GM21737 (cell line): Measurements from ENCODE around the gene PRUNE2.

Source experiments
- ATAC-seq: cut with Tn5 transposase; IDR thresholded peaks from one replicate; pipeline ENCODE4 v1.9.1; 2021; ENCODE audit warnings: mild to moderate bottlenecking, moderate library complexity; ENCODE audit not compliant: unreplicated experiment

The PRUNE2 gene

DNA sequence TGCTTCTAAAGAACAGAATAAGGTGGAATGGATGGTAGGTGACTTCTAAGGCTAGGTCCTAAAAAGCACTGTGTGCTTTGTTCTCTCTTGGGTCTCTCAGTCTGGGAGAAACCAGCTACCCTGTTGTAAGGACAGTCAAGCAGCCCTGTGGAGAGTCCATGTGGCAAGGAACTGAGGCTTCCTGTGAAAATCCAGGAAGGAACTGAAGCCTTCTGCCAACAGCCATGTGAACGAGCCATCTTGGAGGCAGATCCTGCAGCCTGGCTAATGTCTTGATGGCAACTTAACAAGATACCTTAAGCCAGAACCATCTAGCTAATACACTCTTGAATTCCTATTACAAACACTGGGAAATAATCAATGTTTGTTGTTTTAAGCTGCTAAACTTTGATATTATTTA lies 241.8 kb downstream of the PRUNE2 start:
- ATAC-seq = no peak

DNA sequence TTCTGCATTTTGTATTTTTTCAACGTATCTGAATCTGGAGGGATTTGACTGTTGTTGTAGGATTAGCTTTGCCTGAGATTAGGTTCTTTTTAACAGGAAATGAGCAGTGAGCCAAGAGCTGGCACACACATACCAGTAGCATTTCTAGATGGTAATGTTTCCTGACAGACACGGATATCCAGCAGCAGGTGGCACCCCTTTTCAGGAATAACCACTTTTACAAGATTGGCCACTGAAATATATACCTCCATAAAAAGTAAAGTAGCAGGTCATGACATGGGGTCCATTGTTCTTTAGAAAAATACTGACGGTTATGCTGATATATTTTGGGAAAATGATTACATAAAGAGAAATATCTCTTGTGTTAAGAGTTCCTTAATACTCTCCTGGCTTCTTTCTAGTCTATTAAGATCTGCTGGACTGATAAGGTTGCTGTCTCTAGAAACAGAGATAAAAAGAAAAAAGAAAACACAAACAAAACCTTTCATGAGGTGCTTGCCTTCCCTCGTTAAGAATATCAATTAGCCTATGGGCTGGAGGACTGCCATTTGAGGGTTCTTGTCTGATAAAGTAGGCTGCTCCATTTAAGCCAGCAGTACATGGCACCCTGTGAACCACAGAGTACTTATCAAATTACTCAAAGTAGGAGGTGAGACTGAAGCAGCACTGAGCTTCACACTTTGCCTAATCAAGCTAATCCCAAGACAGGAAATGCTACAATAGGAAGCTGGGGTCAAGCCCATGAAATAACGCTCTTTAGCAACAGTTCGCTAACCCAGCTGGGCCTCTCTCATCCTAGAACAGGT lies 243.2 kb downstream of the PRUNE2 start:
- ATAC-seq = no peak

DNA sequence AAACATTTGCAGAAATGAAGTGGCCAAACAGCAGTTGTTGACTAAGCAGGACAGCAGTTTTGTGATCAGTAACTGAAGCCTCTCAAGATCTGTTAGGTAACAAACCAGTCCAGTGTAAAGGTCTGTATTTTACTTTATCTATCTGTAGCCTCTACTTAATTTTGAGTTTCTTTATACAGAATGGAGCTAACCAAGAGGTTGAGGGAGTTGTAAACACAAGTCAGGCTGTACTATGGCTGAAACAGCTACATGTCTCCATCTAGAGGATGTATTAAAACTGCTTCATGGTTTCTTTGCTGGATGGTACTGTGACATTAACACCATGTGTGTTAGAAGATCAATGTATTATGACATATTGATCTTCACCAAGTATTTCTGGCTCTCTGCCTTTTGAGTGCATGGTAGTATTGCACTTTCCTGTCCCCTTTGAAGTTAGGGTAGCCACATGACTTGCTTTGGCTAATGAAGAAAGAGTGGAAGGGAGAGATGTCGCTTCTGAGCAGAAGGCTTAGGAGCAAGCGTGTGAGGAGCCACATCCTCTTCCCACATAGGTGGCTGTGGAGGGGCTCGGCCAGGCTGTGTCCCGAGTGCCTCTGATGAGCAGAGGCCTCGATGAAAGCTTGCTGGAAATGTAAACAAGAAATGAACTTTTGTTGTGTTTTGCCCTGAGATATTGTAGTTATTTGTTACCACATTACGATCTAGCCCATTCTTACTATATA lies 247.2 kb downstream of the PRUNE2 start:
- no peak for ATAC-seq

DNA sequence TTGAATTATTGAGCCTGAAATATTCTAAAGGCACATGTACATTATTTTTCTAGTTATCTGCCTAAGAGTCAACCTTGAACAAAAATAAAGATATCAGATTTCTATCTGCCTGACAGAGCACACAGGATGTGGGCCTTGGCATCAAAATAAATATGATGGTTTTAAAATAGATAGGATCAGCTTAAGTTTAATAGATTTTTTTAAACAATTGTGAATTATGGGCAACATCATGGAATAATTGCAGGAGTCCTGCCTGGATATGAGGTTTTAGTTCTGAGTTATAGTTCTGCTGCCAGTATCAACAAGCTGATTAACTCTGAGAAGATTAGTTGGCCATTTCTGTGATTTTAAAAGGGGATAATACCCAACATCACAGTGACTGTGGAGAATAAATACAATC lies 248.6 kb downstream of the PRUNE2 start:
- no peak for ATAC-seq

DNA sequence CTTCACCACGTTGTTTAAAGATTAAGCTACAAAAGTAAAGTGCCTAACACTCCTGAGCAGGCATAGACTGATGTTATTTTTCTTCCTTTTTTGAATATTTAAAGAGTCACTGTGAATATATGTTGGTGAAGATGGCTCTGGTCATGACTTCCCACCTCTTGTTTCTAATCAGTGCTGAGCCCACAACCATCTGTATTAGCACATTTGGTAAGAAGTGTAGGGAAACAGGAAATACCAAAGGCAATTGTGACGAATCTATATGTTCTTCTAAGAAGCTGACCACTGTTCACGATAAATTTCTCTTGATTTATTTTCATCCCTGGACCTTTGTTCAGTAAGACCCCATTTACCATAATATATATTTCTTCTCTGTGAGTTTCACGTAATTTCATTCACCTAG lies 249.9 kb downstream of the PRUNE2 start:
- ATAC-seq = no peak

DNA sequence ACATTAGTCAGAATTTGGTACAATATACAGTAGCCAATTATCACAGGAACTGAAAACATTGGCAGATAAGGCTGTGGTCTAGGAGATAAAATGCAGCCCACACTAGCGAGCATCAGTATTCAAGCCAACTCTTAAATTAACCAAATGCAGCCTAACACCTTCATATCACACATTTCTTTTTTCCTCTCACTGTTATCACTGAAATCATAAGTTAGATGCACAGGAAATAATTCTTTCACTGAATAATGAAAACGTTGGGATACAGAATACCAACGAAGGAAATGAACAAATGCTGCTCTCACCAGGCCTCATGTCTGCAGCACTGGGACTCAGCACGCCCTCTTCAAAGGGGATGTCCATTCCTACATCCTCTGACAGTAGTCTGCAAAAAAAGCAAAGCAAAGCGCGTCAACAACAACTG lies 250.8 kb downstream of the PRUNE2 start:
- no peak for ATAC-seq

DNA sequence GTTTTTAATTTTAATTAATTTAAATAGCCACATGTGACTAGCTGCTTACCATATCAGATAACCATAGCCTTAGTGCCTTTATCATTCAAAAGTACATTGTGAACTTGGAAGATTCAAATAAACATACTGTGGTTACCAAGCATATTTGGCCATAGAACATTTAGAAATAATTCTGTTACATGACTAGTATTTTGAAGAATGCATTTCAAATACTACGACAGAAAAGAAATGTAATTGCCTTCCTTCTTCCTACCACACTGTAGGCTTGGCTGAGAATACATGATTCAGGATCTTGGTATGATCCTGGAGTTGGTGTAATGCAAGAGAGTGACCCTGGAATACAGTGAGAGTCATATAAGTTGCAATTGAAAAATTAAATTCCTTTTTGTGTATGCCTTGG lies 251.3 kb downstream of the PRUNE2 start:
- ATAC-seq = no peak

DNA sequence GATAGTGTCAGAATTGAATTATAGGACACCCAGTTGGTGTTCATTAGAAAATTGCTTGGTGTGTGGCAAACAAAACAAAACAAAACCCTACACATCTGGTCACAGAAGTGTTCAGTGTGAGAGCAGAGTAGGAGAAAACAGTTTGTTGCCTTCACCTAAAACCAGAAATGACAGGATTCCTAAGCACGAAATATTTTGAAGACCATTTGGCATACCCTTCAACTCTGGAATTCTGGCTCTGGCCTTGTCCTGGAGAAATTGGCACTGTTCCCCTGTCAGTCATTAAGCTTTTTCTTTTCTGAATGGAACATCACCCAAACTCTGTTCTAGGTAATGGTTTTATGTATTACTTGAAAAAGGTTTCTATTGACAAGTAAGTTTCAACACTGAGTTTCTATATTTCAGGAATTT lies 251.9 kb downstream of the PRUNE2 start:
- ATAC-seq = no peak

DNA sequence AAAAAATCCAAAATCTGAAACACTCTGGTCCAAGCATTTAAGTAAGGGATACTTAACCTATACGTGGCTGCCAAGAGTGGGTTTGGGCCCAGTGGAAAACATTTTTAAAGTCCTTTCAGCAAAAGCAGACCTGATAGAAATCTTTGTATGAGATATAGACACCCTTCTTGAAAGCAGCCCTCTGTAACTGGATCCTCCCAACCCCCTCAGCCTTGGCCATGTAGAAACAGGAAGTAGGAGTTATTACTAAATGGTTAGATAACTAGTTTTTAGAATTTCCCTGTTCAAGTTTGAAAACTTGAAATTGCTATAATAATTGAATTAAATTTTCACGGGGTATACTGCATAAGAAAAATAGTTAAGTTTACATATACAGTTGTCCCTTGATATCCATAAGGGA lies 253.0 kb downstream of the PRUNE2 start:
- ATAC-seq = no peak

DNA sequence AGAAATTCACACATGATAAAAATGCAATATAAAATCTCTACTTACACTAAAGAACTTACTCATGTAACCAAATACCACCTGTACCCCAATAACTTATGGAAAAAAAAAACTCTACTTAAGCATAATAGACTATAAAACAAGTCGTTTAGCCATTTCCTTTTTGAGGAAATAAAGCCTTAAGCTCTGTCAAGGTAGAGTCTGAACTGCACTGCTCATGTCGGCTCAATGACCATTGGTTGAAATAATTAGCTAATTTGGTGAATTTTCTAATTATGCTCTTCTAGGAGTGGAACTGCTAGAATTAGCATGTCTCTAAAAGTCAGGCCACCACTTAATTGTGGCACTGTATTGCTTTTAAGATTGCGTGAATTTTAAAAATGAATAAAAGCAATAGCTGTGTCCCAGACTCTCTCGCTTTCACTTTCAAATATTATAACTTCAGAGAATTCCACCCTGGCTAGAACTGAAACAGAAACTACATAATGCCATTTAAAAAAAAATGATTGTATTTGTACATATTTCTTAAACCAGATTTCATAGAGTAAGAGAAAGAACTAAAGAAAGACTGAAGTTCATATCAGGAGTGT lies 254.7 kb downstream of the PRUNE2 start:
- no peak for ATAC-seq

DNA sequence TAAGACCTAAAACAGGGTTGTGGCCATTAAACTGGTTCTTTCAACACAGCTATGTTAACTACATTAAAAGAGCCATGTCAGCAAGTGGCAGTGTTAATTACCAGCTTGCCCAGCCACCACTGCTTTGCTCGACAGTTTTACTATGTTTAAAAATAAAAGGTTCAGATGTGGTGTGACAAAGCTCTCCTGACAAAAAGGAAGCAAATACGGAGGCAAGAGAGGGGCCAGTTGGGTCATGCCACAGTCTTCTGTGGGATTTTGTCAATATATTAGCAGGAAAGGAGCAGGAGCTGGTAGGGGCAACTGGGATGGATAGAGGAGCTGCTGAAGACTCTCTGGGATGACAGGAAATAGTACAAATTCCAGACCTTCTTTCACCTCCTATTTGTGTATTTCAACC lies 255.2 kb downstream of the PRUNE2 start:
- no peak for ATAC-seq

DNA sequence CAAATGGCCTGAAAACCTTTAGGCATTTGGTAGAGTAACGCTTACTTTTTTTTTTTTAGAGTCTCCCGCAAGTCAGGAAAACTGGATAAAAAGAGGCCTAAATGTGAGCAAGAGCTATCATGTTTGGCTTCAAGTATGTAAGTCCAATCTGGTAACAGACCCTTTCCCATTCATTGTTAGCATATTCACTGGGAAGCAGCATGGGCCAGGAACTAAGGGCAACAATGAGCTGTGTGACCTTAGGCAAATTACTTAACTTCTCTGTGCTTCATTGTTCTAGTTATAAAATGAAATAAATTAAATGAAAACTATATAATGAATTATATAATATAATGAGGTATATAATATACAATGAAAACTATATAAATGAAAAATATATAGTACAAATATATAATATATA lies 256.0 kb downstream of the PRUNE2 start:
- no peak for ATAC-seq

DNA sequence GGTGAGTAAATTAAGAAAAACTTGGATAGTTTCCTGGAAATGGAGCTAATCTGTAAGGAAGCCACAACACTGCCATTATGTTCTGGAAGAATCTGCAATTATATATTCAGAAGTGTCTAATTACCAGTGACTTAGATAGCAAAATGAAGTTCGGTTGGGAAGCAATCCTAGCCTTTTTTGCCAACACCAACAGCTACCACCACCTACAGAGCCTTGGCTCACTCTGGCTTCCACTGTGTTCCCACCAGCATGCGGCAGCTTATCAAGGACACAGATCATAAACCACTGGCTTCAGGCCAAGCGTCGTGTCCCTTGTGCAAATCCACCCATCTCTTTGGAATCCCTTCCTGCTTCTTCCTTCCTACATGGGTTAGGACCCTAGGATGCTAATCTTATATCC lies 259.7 kb downstream of the PRUNE2 start:
- no peak for ATAC-seq

DNA sequence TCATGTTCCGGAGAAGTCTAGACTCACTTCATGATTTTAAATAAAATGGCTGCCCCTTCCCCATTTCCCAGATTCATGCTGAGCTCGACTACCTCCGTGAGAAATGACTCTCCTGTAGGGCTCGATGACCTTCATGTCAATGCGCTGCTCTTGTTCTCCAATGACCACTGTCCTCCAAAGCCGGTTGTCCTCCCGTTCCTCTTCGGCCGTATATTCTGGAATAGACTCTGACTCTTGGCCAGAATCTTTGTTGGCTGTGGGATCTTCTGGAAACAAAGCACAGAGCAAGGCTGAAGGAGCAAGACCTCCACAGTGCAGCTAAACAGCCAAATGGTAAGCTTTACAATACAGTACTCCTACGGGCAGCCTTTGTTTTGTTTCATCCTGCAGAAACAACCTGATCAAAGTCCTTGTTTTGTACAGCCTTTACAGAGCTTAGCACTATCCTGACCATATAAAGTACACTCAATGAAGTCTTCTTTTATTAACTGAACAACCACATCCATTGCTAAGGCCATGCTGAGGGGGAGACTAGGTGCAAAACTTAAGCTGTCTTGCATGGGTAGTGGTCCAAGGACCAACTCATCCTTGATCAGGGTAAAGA lies 261.2 kb downstream of the PRUNE2 start:
- no peak for ATAC-seq

DNA sequence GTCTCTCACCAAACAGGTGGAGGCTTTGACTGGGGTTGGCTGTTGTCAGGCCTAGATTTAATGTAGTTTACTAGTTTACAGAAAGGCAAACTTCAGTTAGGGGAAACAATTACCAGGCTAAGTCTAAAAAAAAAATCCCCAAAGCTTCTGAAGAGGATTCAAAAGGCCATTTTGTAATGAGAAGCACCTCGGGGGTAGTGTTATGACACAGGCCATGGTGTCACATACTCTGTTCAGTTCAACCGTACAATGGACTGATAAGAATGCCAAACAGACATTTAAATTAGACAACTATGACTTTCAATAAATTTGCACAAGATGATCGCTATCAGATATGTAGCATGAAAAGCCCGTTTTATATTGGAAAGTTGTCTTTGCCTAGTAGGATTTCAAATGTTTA lies 261.7 kb downstream of the PRUNE2 start:
- no peak for ATAC-seq

DNA sequence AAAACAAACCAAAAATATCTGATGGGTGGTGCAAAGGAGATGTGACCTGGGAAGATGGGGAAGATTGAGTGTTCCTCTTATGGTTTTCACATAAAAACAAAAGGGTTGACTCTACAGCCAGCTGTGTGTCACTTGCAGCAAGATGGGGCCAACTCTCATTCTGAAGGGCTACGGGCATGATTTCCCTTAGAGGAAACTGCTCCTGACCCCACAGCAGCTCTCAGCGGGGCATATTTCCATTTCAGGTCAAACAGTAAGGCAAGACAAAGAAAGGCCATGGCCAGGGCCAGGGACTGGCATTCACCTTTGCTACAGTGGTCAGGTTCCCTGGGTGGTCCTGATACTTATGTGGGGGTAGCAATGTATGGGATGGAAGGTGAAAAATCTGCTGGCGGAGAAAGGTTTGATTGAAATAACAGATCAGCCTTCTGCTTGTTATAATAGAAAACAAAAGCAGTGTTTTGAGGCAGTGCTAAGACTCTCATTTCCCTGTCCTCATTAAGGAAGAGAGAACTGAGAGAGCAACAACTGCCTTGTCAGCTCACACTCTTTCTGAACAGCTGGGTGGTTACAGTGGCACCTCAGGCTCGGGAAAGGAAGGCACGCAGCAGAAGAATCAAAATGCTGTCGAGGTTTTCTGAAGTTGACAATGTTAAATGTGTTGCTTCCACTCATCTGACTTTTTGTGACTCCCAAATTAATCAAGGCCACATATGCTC lies 262.4 kb downstream of the PRUNE2 start:
- peak; percentile 94 for ATAC-seq

DNA sequence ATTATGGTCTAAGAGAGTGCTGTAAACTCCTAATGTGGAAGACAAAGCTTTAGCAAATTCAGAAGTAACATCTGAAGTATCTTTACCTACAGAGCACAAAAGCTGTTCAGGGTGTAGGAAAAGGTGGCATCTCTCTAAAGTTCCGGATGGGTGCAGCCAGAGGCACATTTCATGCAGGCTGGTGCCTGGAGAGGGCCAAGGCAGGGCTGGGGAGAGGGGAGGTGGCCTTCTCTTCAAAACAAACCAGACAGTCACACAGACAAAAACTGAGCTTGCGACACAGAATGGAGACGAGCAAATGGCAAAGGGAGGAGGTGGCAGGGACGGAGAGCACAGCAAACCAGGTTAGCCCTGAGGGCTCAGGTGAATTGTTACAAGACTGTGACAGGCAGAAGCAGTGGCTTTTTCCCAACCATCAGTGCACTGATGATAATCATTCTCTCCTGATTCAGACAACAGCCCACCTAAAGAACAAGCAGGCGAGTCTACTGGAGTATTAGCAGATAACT lies 263.2 kb downstream of the PRUNE2 start:
- ATAC-seq = no peak

DNA sequence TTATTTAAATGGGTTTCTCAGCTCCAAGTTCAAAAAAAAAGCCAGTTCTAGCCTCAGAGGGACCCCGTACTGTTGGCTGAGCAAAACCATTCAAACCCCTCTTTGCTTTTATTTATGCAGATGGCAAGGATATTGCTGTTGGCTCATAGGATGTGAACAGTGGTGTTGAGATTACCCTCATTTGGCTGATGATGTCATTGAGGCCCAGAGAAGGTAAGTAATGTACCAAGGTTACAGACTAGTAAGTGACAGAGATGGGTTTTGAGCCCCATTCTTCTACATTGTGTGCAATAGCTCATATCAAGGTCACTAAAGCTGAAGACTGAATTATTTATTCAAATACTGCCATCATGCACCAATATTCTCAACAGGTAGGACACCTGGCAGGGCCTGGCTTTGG lies 263.8 kb downstream of the PRUNE2 start:
- no peak for ATAC-seq

DNA sequence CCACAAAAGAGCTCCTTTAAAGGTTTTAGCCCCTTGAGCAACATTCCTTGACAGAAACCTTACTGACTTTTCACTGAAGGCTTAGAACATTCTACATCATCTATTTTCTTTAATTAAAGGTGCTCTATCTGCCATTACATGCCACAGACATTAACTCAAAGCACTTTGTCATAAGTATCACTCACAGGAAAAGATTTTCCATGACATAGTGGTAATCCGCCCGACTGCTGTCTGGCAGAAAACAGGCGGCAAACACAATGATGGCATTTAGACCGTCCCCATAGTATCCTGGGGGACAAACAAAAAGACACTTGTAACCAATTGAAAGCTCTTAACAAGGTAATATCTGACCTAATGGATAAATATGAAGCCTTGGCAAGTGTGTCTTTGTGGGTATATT lies 267.9 kb downstream of the PRUNE2 start:
- no peak for ATAC-seq

DNA sequence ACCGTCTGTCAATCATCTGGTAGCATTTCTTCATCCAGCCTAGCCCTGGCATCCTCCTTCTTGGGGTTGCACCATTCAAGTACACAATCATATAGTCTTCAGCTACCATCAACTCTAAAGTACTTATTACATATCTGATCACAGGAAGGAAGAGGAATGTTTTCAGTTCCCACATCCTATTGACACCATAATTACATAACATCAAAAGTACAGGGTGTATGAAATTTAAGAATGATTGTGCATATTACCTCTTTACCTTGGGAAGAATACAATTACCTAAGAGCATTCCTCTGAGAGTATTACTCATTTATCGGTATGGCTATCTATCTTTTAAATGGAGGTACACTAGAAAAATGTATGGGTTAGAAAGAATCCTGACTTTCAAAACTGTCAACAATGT lies 268.5 kb downstream of the PRUNE2 start:
- no peak for ATAC-seq
